ENCODE data around the gene MPRIP. TPM values are rescaled to one million over a fixed set of nuclear protein-coding genes. Genes with fewer than 3 reads are reported as not detected.

MPRIP gene
- total and polyA plus RNA-seq, 4 donors = 87.7 to 186 (median 162) TPM

- WGBS (ENCODE audit: insufficient coverage) = 93% methylated on average over 13 of the region's 13 CpGs
- Histone ChIP-seq H3K4me3 (ENCODE audit: low read depth, low read length) (no peak overlapping the region), H3K27ac (ENCODE audit: low read depth, low read length) (no peak overlapping the region), H3K9me3 (ENCODE audit: control insufficient read depth, insufficient read depth, low read length) (no peaks in the 10 kb centered on the region), H3K27me3 (ENCODE audit: control insufficient read depth, insufficient read depth, low read length) (no peaks in the 10 kb centered on the region), H3K4me1 (ENCODE audit: control insufficient read depth, insufficient read depth, low read length) (peaks cover 25% of the 10 kb centered on the region), H3K36me3 (ENCODE audit: control insufficient read depth, insufficient read depth, low read length) (no peaks in the 10 kb centered on the region)
- DNase-seq (ENCODE audit: low read depth in 4 of 6, low spot score in 6 of 6) = no peak
These were observed 22.3 kb upstream of the MPRIP start for GRCh38 chr17:17019891-17020456.

DNA sequence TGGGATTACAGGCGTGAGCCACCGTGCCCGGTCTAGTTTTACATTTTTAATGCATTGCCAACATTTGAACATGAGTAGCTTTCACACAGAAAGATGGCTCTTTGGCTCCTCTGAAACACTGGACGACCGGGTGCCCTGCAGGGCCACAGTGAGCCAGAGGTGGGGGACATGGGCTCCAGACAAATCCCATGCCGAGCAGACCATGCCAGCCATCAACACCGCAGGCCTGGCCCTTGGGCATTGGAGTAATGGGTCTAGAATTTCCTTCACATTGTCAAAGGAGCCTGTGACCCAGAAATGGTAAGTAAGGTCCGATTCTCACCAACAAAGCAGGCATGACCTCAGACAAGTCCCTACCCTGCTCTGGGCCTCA is 21.4 kb upstream of the MPRIP start:
- no peaks in the 10 kb centered on the region for H3K27me3 ChIP-seq (ENCODE audit: control insufficient read depth, insufficient read depth, low read length)
- no peak for DNase-seq (ENCODE audit: low read depth in 4 of 6, low spot score in 6 of 6)
- peaks cover 33% of the 10 kb centered on the region for H3K4me1 ChIP-seq (ENCODE audit: control insufficient read depth, insufficient read depth, low read length)
- no peak overlapping the region for H3K4me3 ChIP-seq (ENCODE audit: low read depth, low read length)
- no peaks in the 10 kb centered on the region for H3K9me3 ChIP-seq (ENCODE audit: control insufficient read depth, insufficient read depth, low read length)
- H3K36me3 ChIP-seq (ENCODE audit: control insufficient read depth, insufficient read depth, low read length) = no peaks in the 10 kb centered on the region
- WGBS (ENCODE audit: insufficient coverage) = 86% methylated on average over 6 of the region's 8 CpGs
- H3K27ac ChIP-seq (ENCODE audit: low read depth, low read length) = peak overlapping the region; percentile 52

- WGBS (ENCODE audit: insufficient coverage) = 41% methylated on average over 12 of the region's 15 CpGs
- DNase-seq (ENCODE audit: low read depth in 4 of 6, low spot score in 6 of 6) = peak in 1 of 6 donors; percentile 51
- peaks cover 35% of the 10 kb centered on the region for H3K4me1 ChIP-seq (ENCODE audit: control insufficient read depth, insufficient read depth, low read length)
- no peaks in the 10 kb centered on the region for H3K36me3 ChIP-seq (ENCODE audit: control insufficient read depth, insufficient read depth, low read length)
- H3K27me3 ChIP-seq (ENCODE audit: control insufficient read depth, insufficient read depth, low read length) = no peaks in the 10 kb centered on the region
- H3K9me3 ChIP-seq (ENCODE audit: control insufficient read depth, insufficient read depth, low read length) = no peaks in the 10 kb centered on the region
- H3K27ac ChIP-seq (ENCODE audit: low read depth, low read length) = peak overlapping the region; percentile 52
- H3K4me3 ChIP-seq (ENCODE audit: low read depth, low read length) = no peak overlapping the region
These were observed 20.9 kb upstream of the MPRIP start for GRCh38 chr17:17021194-17021863.

- no peaks in the 10 kb centered on the region for H3K9me3 ChIP-seq (ENCODE audit: control insufficient read depth, insufficient read depth, low read length)
- H3K4me1 ChIP-seq (ENCODE audit: control insufficient read depth, insufficient read depth, low read length) = peaks cover 35% of the 10 kb centered on the region
- H3K27ac ChIP-seq (ENCODE audit: low read depth, low read length) = peak overlapping the region; percentile 4
- no peak for DNase-seq (ENCODE audit: low read depth in 4 of 6, low spot score in 6 of 6)
- H3K36me3 ChIP-seq (ENCODE audit: control insufficient read depth, insufficient read depth, low read length) = no peaks in the 10 kb centered on the region
- no peak overlapping the region for H3K4me3 ChIP-seq (ENCODE audit: low read depth, low read length)
- 97% methylated on average over 4 of the region's 4 CpGs for WGBS (ENCODE audit: insufficient coverage)
- no peaks in the 10 kb centered on the region for H3K27me3 ChIP-seq (ENCODE audit: control insufficient read depth, insufficient read depth, low read length)
These were observed 20.2 kb upstream of the MPRIP start for GRCh38 chr17:17022011-17022410.

DNA sequence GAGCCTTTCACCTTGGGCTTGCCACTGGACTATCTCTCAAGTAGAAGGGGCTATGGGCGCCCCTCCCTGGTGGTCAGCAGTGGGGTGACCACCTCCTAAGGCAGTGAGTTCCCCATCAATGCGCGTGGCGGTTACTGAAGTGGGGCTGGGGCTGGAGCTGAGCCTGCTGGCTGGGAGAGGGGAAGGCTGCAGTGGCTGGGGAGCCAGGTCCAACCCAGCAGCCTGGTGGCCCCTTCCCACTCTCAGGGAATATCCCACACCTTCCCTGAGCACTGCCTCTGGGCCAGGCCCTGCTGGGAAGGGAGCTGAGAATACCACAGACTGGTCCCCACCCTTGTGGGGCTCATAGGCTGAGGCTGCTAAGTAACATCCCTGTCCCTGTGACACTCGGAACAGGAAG is 19.8 kb upstream of the MPRIP start:
- Histone ChIP-seq H3K27ac (ENCODE audit: low read depth, low read length) (no peak overlapping the region), H3K4me3 (ENCODE audit: low read depth, low read length) (no peak overlapping the region), H3K27me3 (ENCODE audit: control insufficient read depth, insufficient read depth, low read length) (no peaks in the 10 kb centered on the region), H3K9me3 (ENCODE audit: control insufficient read depth, insufficient read depth, low read length) (no peaks in the 10 kb centered on the region), H3K36me3 (ENCODE audit: control insufficient read depth, insufficient read depth, low read length) (no peaks in the 10 kb centered on the region), H3K4me1 (ENCODE audit: control insufficient read depth, insufficient read depth, low read length) (peaks cover 35% of the 10 kb centered on the region)
- WGBS (ENCODE audit: insufficient coverage) = 80% methylated on average over 1 of the region's 5 CpGs
- DNase-seq (ENCODE audit: low read depth in 4 of 6, low spot score in 6 of 6) = no peak

DNA sequence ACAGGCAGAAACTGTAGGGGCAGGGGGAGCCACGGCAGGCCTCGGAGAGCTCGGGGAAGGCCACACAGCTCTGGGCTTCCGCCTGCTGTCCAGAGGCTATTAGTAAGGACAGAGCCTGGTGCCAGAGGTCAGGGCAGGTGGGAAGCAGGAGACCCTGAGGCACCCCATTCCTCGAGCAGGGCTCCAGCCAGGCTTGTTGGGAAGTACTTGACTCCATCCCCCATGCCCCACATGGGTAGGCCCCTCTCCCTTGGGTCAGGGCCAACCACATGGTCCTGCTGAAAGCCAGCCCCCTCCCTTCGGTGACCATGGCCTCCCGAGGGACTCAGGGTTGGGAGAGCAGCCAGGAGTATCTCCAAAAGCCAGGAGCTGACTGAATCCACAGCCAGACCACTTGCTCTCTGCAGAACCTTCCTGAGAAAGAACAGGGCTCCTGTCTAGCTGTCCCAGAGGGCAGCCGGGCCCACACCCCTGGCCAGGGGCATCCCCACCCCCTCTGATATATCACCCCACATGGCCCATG is 17.4 kb upstream of the MPRIP start:
- peaks cover 51% of the 10 kb centered on the region for H3K4me1 ChIP-seq (ENCODE audit: control insufficient read depth, insufficient read depth, low read length)
- no peaks in the 10 kb centered on the region for H3K9me3 ChIP-seq (ENCODE audit: control insufficient read depth, insufficient read depth, low read length)
- no peak overlapping the region for H3K4me3 ChIP-seq (ENCODE audit: low read depth, low read length)
- H3K27me3 ChIP-seq (ENCODE audit: control insufficient read depth, insufficient read depth, low read length) = no peaks in the 10 kb centered on the region
- 61% methylated on average over 6 of the region's 8 CpGs for WGBS (ENCODE audit: insufficient coverage)
- DNase-seq (ENCODE audit: low read depth in 4 of 6, low spot score in 6 of 6) = peak in 1 of 6 donors; percentile 38
- H3K27ac ChIP-seq (ENCODE audit: low read depth, low read length) = no peak overlapping the region
- no peaks in the 10 kb centered on the region for H3K36me3 ChIP-seq (ENCODE audit: control insufficient read depth, insufficient read depth, low read length)

DNA sequence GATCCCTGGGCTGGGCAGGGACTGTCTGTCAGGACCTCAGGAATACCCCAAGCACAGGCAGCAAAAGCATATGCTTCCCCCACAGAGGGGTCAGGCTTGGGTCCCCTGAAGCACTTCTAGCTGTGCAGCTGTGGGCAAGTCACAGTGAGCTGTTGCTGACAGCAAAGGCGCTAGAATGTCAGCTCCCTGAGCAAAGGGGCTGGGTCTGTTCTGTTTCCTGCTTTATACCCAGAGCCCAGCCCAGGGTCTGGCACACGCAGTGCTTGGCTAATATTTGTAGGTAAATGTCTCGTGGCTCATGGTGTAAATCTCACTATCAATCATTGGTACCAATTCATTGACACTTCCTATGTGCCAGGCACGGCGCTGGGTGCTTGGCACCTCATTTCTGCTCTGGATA is 16.6 kb upstream of the MPRIP start:
- H3K27me3 ChIP-seq (ENCODE audit: control insufficient read depth, insufficient read depth, low read length) = no peaks in the 10 kb centered on the region
- no peak for DNase-seq (ENCODE audit: low read depth in 4 of 6, low spot score in 6 of 6)
- no peak overlapping the region for H3K4me3 ChIP-seq (ENCODE audit: low read depth, low read length)
- H3K36me3 ChIP-seq (ENCODE audit: control insufficient read depth, insufficient read depth, low read length) = no peaks in the 10 kb centered on the region
- H3K4me1 ChIP-seq (ENCODE audit: control insufficient read depth, insufficient read depth, low read length) = peaks cover 59% of the 10 kb centered on the region
- 65% methylated on average over 2 of the region's 5 CpGs for WGBS (ENCODE audit: insufficient coverage)
- no peak overlapping the region for H3K27ac ChIP-seq (ENCODE audit: low read depth, low read length)
- H3K9me3 ChIP-seq (ENCODE audit: control insufficient read depth, insufficient read depth, low read length) = no peaks in the 10 kb centered on the region

DNA sequence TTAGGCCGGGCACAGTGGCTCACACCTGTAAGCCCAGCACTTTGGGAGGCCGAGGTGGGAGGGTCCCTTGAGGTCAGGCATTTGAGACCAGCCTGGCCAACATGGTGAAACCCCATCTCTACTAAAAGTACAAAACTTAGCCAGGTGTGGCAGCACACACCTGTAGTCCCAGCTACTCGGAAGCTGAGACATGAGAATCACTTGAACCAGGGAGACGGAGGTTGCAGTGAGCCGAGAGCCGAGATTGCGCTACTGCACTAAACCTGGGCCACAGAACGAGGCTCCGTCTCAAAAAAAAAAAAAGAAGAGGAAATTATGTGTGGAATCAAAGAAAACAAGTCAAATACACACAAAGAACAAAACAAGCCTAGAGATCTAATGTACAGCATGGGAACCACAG is 16.1 kb upstream of the MPRIP start:
- H3K36me3 ChIP-seq (ENCODE audit: control insufficient read depth, insufficient read depth, low read length) = no peaks in the 10 kb centered on the region
- peaks cover 59% of the 10 kb centered on the region for H3K4me1 ChIP-seq (ENCODE audit: control insufficient read depth, insufficient read depth, low read length)
- H3K27ac ChIP-seq (ENCODE audit: low read depth, low read length) = no peak overlapping the region
- 100% methylated on average over 2 of the region's 9 CpGs for WGBS (ENCODE audit: insufficient coverage)
- H3K9me3 ChIP-seq (ENCODE audit: control insufficient read depth, insufficient read depth, low read length) = no peaks in the 10 kb centered on the region
- DNase-seq (ENCODE audit: low read depth in 4 of 6, low spot score in 6 of 6) = no peak
- no peak overlapping the region for H3K4me3 ChIP-seq (ENCODE audit: low read depth, low read length)
- H3K27me3 ChIP-seq (ENCODE audit: control insufficient read depth, insufficient read depth, low read length) = no peaks in the 10 kb centered on the region

DNA sequence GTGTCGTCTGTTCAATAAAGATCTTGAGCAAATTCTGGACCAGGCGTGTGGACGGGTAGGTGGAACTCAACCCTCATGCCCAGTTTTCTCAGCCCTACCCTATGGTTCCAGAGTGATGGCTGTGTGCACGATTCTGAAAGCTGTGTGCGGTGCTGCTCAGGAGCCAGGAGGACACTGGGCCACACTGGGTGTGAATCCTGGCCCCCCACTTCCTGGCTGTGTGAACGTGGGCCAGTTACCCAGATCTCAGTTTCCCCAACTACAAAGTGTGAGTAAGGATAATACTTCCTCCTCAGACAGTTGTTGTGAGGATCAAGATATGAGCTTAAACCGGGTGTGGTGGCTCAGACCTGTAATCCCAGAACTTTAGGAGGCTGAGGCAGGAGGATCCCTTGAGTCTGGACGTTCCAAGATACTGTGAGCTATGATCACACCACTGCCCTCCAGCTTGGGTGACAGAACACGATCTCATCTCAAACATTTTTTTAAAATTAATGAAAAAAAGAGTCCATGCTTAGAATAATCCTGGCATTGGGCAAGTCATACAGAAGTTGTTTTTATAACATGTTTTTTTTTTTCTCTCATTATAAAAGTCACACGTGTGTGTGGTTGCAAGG is 14.7 kb upstream of the MPRIP start:
- Histone ChIP-seq H3K27ac (ENCODE audit: low read depth, low read length) (no peak overlapping the region), H3K36me3 (ENCODE audit: control insufficient read depth, insufficient read depth, low read length) (no peaks in the 10 kb centered on the region), H3K4me1 (ENCODE audit: control insufficient read depth, insufficient read depth, low read length) (peaks cover 58% of the 10 kb centered on the region), H3K4me3 (ENCODE audit: low read depth, low read length) (no peak overlapping the region), H3K27me3 (ENCODE audit: control insufficient read depth, insufficient read depth, low read length) (no peaks in the 10 kb centered on the region), H3K9me3 (ENCODE audit: control insufficient read depth, insufficient read depth, low read length) (no peaks in the 10 kb centered on the region)
- WGBS (ENCODE audit: insufficient coverage) = 86% methylated on average over 4 of the region's 10 CpGs
- DNase-seq (ENCODE audit: low read depth in 4 of 6, low spot score in 6 of 6) = no peak
